GM19193 (cell line): ENCODE results near the gene BNIPL.

Experiments
- POLR2A ChIP-seq: IDR thresholded peaks from 4 replicates; pipeline ENCODE4 v1.6.1; 2011; ENCODE audit not compliant: insufficient read depth, insufficient read length; ENCODE audit errors: extremely low read depth

BNIPL gene

DNA sequence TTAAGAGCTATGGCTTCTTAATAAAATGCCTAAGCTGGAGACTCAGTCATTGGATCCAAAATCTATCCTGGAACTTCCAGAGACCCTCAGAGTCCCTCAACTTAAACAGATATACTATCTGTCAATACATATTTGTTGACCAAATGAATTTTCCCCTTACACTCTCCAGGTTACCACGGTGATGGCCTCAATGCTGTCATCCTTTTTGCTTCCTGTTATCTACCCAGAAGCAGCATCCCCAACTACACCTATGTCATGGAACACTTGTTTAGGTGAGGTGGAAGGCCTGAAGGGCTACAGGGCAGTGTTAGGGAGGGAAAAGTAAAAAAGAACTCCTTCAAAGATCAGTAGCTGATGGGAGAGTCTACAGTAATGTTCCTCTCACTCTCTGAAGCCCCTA lies 6.8 kb downstream of the BNIPL start:
- no peak for TF ChIP-seq POLR2A

DNA sequence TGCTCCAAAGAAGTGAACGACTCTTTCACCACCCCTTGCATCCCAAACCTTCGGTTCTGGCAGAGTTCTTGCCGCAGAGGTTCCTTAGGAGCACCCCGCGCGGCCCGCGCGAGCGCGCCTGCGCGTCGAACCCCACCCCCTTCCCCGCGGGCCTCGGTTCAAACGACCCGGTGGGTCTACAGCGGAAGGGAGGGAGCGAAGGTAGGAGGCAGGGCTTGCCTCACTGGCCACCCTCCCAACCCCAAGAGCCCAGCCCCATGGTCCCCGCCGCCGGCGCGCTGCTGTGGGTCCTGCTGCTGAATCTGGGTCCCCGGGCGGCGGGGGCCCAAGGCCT lies 11.2 kb downstream of the BNIPL start, which contains the start of gene C1orf56:
Gene C1orf56 (plus strand): TSS at position 161 of the 334 bp plus-strand sequence. CDS start 97 bp downstream, at position 258.
- peak; percentile 57 for TF ChIP-seq POLR2A

DNA sequence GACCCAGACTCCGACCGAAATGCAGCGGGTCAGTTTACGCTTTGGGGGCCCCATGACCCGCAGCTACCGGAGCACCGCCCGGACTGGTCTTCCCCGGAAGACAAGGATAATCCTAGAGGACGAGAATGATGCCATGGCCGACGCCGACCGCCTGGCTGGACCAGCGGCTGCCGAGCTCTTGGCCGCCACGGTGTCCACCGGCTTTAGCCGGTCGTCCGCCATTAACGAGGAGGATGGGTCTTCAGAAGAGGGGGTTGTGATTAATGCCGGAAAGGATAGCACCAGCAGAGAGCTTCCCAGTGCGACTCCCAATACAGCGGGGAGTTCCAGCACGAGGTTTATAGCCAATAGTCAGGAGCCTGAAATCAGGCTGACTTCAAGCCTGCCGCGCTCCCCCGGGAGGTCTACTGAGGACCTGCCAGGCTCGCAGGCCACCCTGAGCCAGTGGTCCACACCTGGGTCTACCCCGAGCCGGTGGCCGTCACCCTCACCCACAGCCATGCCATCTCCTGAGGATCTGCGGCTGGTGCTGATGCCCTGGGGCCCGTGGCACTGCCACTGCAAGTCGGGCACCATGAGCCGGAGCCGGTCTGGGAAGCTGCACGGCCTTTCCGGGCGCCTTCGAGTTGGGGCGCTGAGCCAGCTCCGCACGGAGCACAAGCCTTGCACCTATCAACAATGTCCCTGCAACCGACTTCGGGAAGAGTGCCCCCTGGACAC lies 11.7 kb downstream of the BNIPL start:
- TF ChIP-seq POLR2A = peak; percentile 44

DNA sequence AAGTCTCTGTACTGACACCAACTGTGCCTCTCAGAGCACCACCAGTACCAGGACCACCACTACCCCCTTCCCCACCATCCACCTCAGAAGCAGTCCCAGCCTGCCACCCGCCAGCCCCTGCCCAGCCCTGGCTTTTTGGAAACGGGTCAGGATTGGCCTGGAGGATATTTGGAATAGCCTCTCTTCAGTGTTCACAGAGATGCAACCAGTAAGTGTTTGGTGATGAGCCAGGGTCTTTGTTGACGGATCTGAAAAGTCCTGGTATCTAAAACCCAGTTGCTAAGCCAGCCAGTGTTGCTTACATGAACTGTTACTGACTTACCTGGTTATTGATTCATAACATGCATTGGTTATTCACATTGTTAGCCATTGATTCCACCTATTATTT lies 12.3 kb downstream of the BNIPL start:
- TF ChIP-seq POLR2A = no peak

DNA sequence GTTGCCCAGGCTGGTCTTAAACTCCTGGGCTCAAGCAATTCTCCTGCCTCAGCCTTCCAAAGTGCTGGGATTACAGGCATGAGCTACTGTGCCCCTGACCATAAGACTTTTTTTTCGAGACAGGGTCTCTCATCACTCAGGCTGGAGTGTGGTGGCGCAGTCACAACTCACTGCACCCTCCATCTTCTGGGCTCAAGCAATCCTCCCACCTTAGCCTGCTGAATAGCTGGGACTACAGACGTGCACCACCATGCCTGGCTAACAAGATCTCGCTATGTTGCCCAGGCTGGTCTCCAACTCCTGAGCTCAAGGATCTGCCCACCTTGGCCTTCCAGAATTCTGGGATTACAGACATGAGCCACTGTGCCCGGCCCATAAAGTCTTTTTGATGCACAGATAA lies 13.1 kb downstream of the BNIPL start:
- TF ChIP-seq POLR2A = peak; percentile 23

DNA sequence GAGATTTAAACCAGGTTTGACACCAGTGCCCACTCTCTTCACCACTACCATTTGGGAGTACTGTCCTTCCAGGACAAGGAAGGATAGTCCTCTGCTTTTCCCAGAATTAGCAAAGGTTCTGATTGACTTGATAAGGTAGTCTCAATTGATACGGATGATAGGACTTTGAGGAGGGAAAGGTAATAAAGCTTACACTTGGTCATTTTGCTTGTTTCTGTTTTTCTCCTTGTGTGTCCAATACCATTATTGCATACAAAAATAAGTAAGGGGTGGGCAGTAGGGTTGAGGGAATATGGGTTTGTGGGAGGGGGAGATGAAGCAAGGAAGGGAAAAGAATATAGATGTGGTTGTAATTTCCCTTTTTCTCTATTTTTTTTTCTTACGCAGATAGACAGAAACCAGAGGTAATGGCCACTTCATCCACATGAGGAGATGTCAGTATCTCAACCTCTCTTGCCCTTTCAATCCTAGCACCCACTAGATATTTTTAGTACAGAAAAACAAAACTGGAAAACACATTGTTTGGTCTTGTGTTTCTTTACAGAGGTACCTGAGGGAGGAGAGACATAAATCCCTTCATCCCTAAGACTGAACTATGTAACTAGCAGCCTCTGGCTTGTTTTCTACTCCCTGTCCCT lies 13.8 kb downstream of the BNIPL start:
- TF ChIP-seq POLR2A = peak; percentile 4

DNA sequence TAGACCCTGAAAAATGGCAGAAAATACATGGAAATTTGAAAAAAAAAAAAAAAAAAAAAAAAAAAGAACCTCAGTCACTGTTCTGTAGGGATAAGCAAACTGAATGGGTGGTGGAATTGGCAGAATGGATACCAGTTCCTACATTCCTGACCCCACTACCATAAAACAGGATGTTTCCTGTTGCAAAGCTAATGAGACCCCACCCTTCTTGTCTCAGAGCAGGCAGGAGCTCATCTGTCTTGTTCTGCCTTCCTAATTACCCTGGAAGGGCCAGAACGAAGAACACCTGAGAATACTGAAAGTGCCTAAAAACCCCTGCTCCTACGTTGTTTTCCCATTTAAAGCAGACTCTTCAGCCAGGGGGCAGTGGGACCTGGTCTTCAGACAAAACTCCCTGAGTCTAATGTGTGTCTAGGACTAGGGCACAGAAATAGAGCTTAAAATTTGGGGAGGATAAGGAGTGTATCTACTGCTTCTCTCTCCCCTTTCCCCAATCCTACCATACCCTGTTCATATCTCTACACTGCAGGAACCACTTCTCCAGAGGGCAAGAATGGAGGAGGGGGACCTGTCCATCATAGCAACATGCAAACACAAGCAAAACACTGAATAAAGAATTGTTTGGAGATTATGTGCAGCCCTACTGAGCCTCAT lies 15.1 kb downstream of the BNIPL start:
- no peak for TF ChIP-seq POLR2A

DNA sequence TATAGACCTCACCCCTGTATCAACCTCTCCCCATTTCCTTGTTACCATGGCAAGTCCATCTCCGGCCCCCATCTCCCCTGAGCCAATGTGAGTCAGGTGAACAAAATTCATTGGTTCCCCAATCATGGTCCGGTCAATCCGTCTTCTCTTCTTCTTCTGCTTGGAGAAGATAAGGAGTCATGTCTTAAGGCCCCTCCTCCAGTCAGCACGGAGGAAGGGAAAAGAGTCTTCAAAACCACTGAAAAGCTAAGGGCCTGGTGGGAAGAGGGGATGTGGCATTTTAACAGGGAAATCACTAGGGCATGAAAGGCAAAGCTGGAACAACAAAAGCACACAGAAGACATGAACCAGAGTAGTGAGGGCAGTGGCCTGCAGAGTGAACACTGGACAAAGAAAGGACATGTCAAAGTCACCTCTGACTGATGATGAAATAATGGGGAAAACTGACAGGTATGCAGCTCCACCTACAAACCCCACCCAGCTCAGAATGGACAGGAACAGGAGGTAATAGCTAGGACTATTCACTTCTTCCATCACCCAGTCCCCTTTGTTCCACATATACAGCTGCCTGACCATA lies 18.7 kb downstream of the BNIPL start:
- TF ChIP-seq POLR2A = no peak

DNA sequence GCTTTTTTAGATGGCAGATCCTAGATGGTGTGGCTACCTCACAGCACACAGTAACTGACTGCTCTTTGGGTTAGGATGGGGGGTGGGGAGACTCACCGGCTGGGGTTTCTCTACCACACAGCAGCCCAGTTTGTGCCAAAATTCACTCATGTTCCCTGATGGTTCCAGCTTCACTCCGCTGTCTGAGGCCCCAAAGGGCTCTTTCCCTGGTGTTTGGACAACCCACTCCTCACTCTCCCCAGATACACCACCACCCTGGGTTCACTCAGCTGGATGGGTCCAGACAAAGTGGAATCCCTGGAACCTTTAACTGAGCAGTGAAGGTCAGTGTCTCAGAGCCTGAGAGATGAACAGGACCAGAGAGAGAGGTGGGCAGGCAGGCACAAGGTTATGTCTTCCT lies 19.2 kb downstream of the BNIPL start:
- no peak for TF ChIP-seq POLR2A

DNA sequence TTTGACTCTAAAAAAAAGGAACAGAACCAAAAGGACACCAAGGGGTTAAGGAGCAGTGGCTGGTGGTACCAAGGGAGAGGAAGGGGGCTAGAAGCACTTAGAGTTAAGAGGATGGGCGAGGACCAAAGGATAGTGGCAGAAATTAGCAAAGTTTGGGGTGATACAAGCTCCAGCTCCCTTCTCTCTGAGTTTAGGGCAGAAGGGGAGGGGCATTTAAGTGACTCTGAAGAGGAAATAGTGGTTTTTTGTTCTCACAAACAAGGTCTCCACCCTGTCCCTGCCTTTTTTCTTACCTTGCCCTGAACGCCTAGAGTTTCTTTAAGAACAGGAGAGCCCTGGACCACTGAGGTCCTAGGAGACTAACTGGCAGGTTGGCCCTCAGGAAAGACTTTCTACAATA lies 19.8 kb downstream of the BNIPL start:
- TF ChIP-seq POLR2A = peak; percentile 12

DNA sequence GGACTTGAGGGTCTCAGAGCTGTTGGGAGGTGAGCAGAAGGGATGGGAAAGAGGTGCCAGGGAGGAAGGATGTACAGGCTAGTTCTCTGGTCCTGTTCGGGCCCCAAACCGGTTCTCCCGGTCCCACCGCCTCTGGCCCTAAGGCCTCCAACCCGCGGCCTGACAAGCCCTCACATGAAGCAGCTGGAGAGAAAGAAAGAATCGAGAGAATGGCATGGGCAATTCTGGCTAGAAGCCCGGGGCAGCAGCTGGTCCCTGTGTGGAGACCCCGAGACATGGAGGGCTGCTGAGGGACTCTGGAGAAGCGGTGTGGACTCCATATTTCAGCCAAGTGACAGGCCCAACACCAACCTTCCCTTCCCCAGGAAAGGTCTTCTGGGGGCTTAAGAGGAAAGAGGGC lies 22.3 kb downstream of the BNIPL start:
- no peak for TF ChIP-seq POLR2A

DNA sequence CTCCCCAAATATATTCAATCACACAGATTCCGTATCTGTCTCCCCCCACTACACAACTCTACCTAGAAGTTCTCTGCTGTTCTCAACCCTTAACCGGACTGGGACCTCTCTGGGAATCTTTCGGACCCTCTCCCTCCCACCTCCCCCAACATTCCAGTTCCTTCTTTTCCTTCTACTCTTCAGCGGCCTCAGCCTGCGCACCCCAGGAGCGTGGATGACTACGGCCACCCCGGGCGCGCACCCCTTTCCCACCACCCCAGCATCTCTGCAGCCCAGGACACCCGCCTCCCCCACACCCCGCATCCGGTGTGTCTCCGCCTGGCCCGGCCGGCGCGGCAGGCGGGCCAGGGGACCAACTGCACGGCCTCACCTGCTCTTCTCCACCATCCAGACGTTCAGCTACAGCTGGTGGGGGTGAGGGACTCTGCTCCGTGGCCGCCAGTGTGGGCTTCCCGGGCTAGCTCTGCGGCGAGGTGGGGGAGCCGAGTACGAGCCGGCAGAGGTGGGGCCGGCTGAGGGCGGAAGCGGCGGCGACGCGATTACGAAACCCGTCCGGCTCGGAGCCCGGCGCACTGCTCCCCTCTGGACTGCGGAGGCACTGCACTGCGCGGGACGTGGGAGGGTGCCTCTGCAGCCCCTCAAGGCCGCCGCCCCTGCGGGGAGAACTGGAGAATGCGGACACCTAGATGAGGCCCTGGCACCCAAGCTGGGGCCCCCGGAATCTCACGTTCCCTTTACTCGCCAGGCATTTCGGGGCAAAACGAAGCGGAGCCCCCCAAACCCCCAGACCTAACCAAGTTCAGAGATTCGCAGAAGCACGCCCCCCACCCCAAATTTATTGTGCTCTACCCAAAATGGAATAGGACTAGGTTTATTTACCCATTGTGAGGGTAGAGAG lies 23.0 kb downstream of the BNIPL start, which contains the start of gene CDC42SE1:
Gene CDC42SE1 (minus strand): TSS at position 514 of the 898 bp plus-strand sequence. CDS start 3,892 bp downstream, outside the sequence.
- peak; percentile 88 for TF ChIP-seq POLR2A

DNA sequence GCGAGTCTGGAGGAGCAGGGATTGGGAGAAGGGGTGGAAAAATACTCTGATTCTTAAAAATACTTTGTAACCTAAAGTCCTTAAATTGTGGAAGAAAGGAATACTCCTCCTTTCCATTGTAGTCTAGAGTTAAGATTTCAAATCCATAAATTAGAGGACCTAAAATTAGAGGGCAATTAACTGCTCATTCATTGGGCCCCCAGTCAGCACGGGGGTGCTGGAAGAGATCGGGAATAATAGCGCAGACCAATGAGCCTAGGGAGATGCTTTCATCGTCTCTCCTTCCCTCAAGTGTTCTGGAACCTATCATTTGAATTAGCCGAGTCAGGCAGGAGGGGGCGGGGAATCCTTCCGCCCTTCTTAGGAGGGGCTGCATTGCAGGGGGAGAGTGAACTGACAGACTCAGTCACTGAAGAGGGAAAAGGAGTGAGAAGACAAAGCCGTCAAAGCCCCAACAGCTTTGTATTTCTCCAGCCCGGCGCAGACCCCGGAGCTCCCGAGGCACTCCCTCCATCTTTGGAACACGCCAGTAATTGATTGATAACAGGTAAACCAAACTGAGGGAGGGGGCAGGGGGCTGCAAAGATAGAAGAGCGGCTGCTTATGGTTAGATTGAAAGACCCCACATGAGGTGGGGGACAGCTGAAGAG lies 23.7 kb downstream of the BNIPL start, which contains the start of gene MLLT11:
Gene MLLT11 (plus strand): TSS at position 391 of the 650 bp plus-strand sequence. CDS start 6,828 bp downstream, outside the sequence.
- peak; percentile 28 for TF ChIP-seq POLR2A
